Measurements from ENCODE around the gene AZIN2. TPM values are rescaled to one million over a fixed set of nuclear protein-coding genes. Genes with fewer than 3 reads are reported as not detected.

Gene AZIN2
- total and polyA plus RNA-seq, 2 of the 8 experiments (the other 6 are each of a cell fraction or from before 2014, with no cell fraction given) = 0.22 to 0.91 TPM

- H2BK12ac ChIP-seq (ENCODE audit: low read depth, low read length) = no peak overlapping the region
- no peak overlapping the region for H3K4me3 ChIP-seq (ENCODE audit: extremely low read depth in 1 of 4, insufficient read depth in 2 of 4, low read depth in 3 of 4, low read length in 4 of 4)
- H2AFZ ChIP-seq (ENCODE audit: low read length) = no peak overlapping the region
- peaks cover 5 to 19% (median 11%) of the 10 kb centered on the region in 4 experiments for H3K4me1 ChIP-seq (replicated peaks in 1 of 4; ENCODE audit: control insufficient read depth in 3 of 4, insufficient read depth in 4 of 4, low read length in 3 of 4)
- H3K79me2 ChIP-seq (ENCODE audit: control insufficient read depth in 1 of 2, insufficient read depth in 2 of 2, low read length in 2 of 2) = no peaks in the 10 kb centered on the region
- ChIA-PET POLR2A (ENCODE audit: partially characterized antibody) (interaction anchor here (1.7 kb wide), 1 partner anchor 12 kb away, joined by 3 read pairs; no protein-coding TSS in a partner anchor), CTCF (ENCODE audit: partially characterized antibody) (interaction anchor here (0.6 to 1.6 kb wide), 4 partner anchors 11 to 341 kb away, joined by 3 to 5 read pairs (median 4); no protein-coding TSS in a partner anchor)
- no peak overlapping the region for H3K27ac ChIP-seq (ENCODE audit: low read depth, low read length)
- H4K20me1 ChIP-seq (replicated peaks in 1 of 2; ENCODE audit: control insufficient read depth in 1 of 2, insufficient read depth in 2 of 2, low read length in 2 of 2) = no peaks in the 10 kb centered on the region
- WGBS, 2 experiments (ENCODE audit: extremely low coverage in 1 of 2, insufficient coverage in 1 of 2, insufficient read length in 1 of 2, insufficient replicate concordance in 2 of 2, low coverage in 1 of 2, low lambda C conversion rate in 2 of 2, missing lambda C conversion rate in 1 of 2) = 96% methylated on average over 3 of the region's 3 CpGs; no CpG with 5 or more reads in 1 of the 2 experiments
- no peaks in the 10 kb centered on the region for H3K23me2 ChIP-seq (ENCODE audit: low read depth, low read length)
- H4K8ac ChIP-seq (ENCODE audit: extremely low read depth, insufficient read depth, low read length) = no peak overlapping the region
- no peak overlapping the region for H2BK5ac ChIP-seq (ENCODE audit: low read depth, low read length)
- H2BK20ac ChIP-seq (ENCODE audit: low read length) = no peak overlapping the region
- H3K14ac ChIP-seq (ENCODE audit: insufficient read length) = no peak overlapping the region
- no peak overlapping the region for H3K56ac ChIP-seq (replicated peaks; ENCODE audit: insufficient read length, low read depth, low read length)
- DNase-seq (ENCODE audit: low read depth in 1 of 2, low spot score in 2 of 2) (no peak), FAIRE-seq (no peak)
- H4K91ac ChIP-seq (replicated peaks; ENCODE audit: insufficient read length, low read length) = no peak overlapping the region
- no peak overlapping the region for H2BK15ac ChIP-seq (ENCODE audit: low read length)
- H3K79me1 ChIP-seq (ENCODE audit: low read depth, low read length) = no peaks in the 10 kb centered on the region; the same call in 1 of the 2 replicates
- H3K18ac ChIP-seq (ENCODE audit: extremely low read depth, low read length) = no peak overlapping the region
- TF ChIP-seq RBBP5 (IDR thresholded peaks at IDR 0.05; ENCODE audit: borderline replicate concordance, low read depth, low read length) (no peak), CREB1 (IDR thresholded peaks at IDR 0.05) (no peak), PHF8 (conservative IDR thresholded peaks at IDR 0.05; ENCODE audit: low read depth, low read length) (no peak), CTBP2 (IDR thresholded peaks at IDR 0.05; ENCODE audit: borderline replicate concordance, insufficient read depth, insufficient read length, low read length) (no peak), ATF2 (IDR thresholded peaks at IDR 0.05; ENCODE audit: low read length) (no peak), RFX5 (IDR thresholded peaks at IDR 0.05; ENCODE audit: borderline replicate concordance, low read depth, low read length) (no peak), CBX8 (IDR thresholded peaks at IDR 0.05; ENCODE audit: borderline replicate concordance, low read depth, low read length) (no peak), BRCA1 (IDR thresholded peaks at IDR 0.05; ENCODE audit: low read depth, low read length) (no peak), CBX5 (IDR thresholded peaks at IDR 0.05; ENCODE audit: low read depth, low read length) (no peak), NANOG (IDR thresholded peaks at IDR 0.05; ENCODE audit: insufficient read depth, low read depth, low read length, poor library complexity, severe bottlenecking) (no peak), SP1 (IDR thresholded peaks at IDR 0.05; ENCODE audit: low read depth, low read length) (no peak)
- H4K5ac ChIP-seq (ENCODE audit: insufficient read length, low read depth, low read length) = no peak overlapping the region
- H3K27me3 ChIP-seq (replicated peaks in 1 of 4; ENCODE audit: control insufficient read depth in 3 of 4, extremely low read depth in 1 of 4, insufficient read depth in 3 of 4, low read length in 3 of 4) = no peaks in the 10 kb centered on the region
- no peak overlapping the region for H2AK5ac ChIP-seq (ENCODE audit: low read depth, low read length)
- no peaks in the 10 kb centered on the region for H3K9me3 ChIP-seq (ENCODE audit: insufficient read depth in 2 of 2, low read depth in 1 of 2, low read length in 1 of 2)
- H3K23ac ChIP-seq (ENCODE audit: insufficient read length) = no peak overlapping the region
- H3K36me3 ChIP-seq (ENCODE audit: control insufficient read depth in 2 of 4, insufficient read depth in 4 of 4, low read length in 3 of 4) = peaks cover 0 to 4% (median 1%) of the 10 kb centered on the region in 4 experiments; a peak in 2 of 8 replicates
- no peak overlapping the region for H3K4ac ChIP-seq (replicated peaks; ENCODE audit: insufficient read length, low read depth, low read length)
- H3K9ac ChIP-seq (replicated peaks in 1 of 4; ENCODE audit: extremely low read depth in 1 of 4, low read depth in 3 of 4, low read length in 3 of 4) = no peak overlapping the region
- no peak overlapping the region for H3K4me2 ChIP-seq (ENCODE audit: insufficient read depth in 1 of 2, low read depth in 2 of 2, low read length in 2 of 2)
- no peak overlapping the region for H2BK120ac ChIP-seq (replicated peaks; ENCODE audit: low read depth, low read length)
Measured at GRCh38 chr1:33158366-33158765, 77.4 kb downstream of the AZIN2 start.

Data from H1 (cell line).